Transverse colon (tissue), 3 donors: ENCODE measurements around the gene RGS6.

ENCODE experiments used
- CTCF ChIP-seq, 5 experiments: fragments of 200-600 bp in 3 of 5; fragments of 450-650 bp in 2 of 5; sonication (generic) in 3 of 5; IDR thresholded peaks; 1 replicate in 2 of 5; 2 replicates in 3 of 5; pipeline ENCODE4 v1.5.1; 2016 to 2017; ENCODE audit warnings: antibody characterized with exemption in 5 of 5, inconsistent platforms in 3 of 5, mild to moderate bottlenecking in 2 of 5, moderate library complexity in 1 of 5
- EP300 ChIP-seq: sonication (generic); formaldehyde crosslinking; IDR thresholded peaks from one replicate; pipeline ENCODE4 v1.6.1; 2017; ENCODE audit warnings: antibody characterized with exemption, low read depth
- POLR2A ChIP-seq: fragments of 450-650 bp; IDR thresholded peaks from one replicate; pipeline ENCODE4 v1.6.1; 2016; ENCODE audit warnings: antibody characterized with exemption, mild to moderate bottlenecking, moderate library complexity

GRCh38 chr14:72573725-72574417 is 641.6 kb downstream of the RGS6 start:
- TF ChIP-seq POLR2A: no peak
- no peak for TF ChIP-seq CTCF (IDR thresholded peaks at IDR 0.05)
- TF ChIP-seq EP300: no peak
